ENCODE data around the gene BTG1.
"Not testable (repeated sequence)": the region's sequence is repeated elsewhere in the genome, so short reads cannot be mapped to it uniquely, and the experiment has no call there.

The BTG1 gene

GRCh38 chr12:92102606-92103005 lies 43.0 kb downstream of the BTG1 start:
- no peak overlapping the region for H3K4me3 ChIP-seq (ENCODE audit: low read depth, low read length)
- no peak for TF ChIP-seq CTCF (IDR thresholded peaks at IDR 0.05; ENCODE audit: borderline replicate concordance, insufficient read depth, low read depth, low read length)

DNA sequence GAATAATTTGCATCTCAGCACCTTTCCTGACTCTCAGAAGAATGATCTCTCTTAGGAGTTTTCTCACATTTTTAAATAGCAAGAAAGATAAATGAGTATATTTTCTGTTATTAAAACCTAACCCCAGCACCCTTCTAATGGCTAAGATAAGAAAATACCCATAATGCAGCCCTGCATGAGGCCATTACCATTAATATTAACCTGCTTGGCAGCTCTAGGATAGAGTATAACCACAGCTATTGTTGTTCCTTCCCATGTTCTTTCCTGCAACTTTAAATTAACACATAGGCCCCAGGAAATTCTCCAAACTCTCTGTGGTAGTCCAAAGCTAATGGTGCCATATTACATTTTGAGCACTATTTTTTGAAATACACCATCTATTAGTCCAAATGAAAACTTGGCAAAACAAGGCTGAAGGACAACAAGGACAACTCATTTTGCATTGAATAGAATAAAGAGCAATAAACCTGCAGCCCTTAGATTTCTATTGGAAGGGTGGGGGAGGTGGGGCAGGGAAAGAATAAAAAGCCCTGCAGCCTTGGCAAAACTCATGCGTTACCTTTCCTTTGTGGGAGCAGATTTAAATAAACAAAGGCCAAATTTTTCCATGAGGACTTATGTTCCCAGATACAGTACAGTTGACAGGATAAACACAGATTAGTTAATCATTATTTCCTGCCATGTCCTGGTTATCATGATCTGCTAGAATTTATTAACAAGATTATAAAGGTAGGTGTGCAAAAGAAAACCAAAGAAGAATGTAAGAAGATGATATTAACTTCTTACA lies 46.9 kb downstream of the BTG1 start:
- no peak for TF ChIP-seq CTCF (IDR thresholded peaks at IDR 0.05; ENCODE audit: borderline replicate concordance, insufficient read depth, low read depth, low read length)
- no peak overlapping the region for H3K4me3 ChIP-seq (ENCODE audit: low read depth, low read length)

GRCh38 chr12:92096346-92097136 lies 49.1 kb downstream of the BTG1 start:
- H3K4me3 ChIP-seq (ENCODE audit: low read depth, low read length) = no peak overlapping the region
- TF ChIP-seq CTCF (IDR thresholded peaks at IDR 0.05; ENCODE audit: borderline replicate concordance, insufficient read depth, low read depth, low read length) = no peak

DNA sequence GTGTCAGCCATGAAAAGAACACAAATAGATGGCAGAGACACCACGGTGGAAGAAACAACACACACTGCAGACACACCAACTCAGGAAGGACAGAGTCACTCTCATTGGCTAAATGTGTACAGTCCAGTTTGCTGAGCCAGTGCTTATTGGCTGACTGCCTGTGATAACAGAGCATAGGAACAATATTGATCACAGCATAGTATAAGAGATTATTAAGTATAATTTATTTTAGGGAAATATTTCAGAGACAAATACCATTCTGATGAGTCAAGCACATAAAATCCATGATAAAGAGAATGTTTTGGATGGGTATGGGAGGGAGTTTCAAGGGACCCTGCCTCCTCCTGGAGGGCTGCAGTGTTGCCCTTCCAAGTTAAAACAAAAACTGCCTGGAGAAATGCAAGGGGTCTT lies 50.9 kb downstream of the BTG1 start:
- no peak for TF ChIP-seq CTCF (IDR thresholded peaks at IDR 0.05; ENCODE audit: borderline replicate concordance, insufficient read depth, low read depth, low read length)
- no peak overlapping the region for H3K4me3 ChIP-seq (ENCODE audit: low read depth, low read length)

GRCh38 chr12:92094301-92094700 lies 51.3 kb downstream of the BTG1 start:
- not testable (repeated sequence) for H3K4me3 ChIP-seq (ENCODE audit: low read depth, low read length)
